SU-DHL-6 (cell line): ENCODE measurements around the gene CCDC60.

Experiments
- CTCF ChIP-seq: fragments of 200-600 bp; sonication (generic); IDR thresholded peaks from one replicate; pipeline ENCODE4 v1.5.1; 2017; ENCODE audit warnings: antibody characterized with exemption, mild to moderate bottlenecking, low read length, moderate library complexity; ENCODE audit not compliant: insufficient read depth, poor library complexity, severe bottlenecking
- EZH2phosphoT487 ChIP-seq: fragments of 200-600 bp; sonication (generic), shearing (Covaris generic); conservative IDR thresholded peaks from 2 replicates; pipeline ENCODE4 v1.6.1; 2018; ENCODE audit warnings: mild to moderate bottlenecking, antibody characterized with exemption, low read length, moderate library complexity, mixed read lengths

- no peak for TF ChIP-seq CTCF
- no peak for TF ChIP-seq EZH2phosphoT487
Observed at GRCh38 chr12:119322301-119322723, 12.2 kb upstream of the CCDC60 start.
